Breast epithelium (tissue), 4 donors: ENCODE measurements around the gene CD33. TPM values are rescaled to one million over a fixed set of nuclear protein-coding genes. Genes with fewer than 3 reads are reported as not detected.

ENCODE experiments used
- DNase-seq, 2 donors: peaks; one replicate each; pipeline ENCODE4 v3.0.0-alpha.2; 2019; ENCODE audit warnings: low spot score in 2 of 2
- H3K27ac ChIP-seq, 2 donors: fragments of 200-600 bp; sonication (generic) in 1 of 2; one replicate each; pipeline ENCODE4 v1.5.1; 2016 to 2019; ENCODE audit warnings: mild to moderate bottlenecking in 1 of 2
- H3K27me3 ChIP-seq, 2 donors: fragments of 200-600 bp; sonication (generic) in 1 of 2; one replicate each; pipeline versions ENCODE4 v1.5.1 to v1.6.0; 2017 to 2019; ENCODE audit warnings: control low read depth in 1 of 2, mild to moderate bottlenecking in 1 of 2
- H3K36me3 ChIP-seq: fragments of 200-600 bp; one replicate; pipeline ENCODE4 v1.5.1; 2019
- H3K4me1 ChIP-seq, 2 donors: fragments of 200-600 bp; sonication (generic); one replicate each; pipeline ENCODE4 v1.5.1; 2016 to 2019; ENCODE audit warnings: control low read depth in 1 of 2
- H3K4me3 ChIP-seq, 3 donors: fragments of 200-600 bp; sonication (generic); 1 replicate in 2 of 3; 2 replicates in 1 of 3; pipeline ENCODE4 v1.5.1; 2016 to 2019; ENCODE audit warnings: mild to moderate bottlenecking in 3 of 3, moderate library complexity in 2 of 3
- H3K9me3 ChIP-seq, 2 donors: fragments of 200-600 bp; sonication (generic) in 1 of 2; one replicate each; pipeline ENCODE4 v1.5.1; 2016 to 2019; ENCODE audit warnings: control low read depth in 1 of 2
- CTCF ChIP-seq, 3 donors: fragments of 450-650 bp; IDR thresholded peaks; one replicate each; pipeline ENCODE4 v1.5.1; 2016 to 2017; ENCODE audit warnings: antibody characterized with exemption in 3 of 3, mild to moderate bottlenecking in 3 of 3, moderate library complexity in 3 of 3
- POLR2A ChIP-seq: fragments of 450-650 bp; IDR thresholded peaks from one replicate; pipeline ENCODE4 v1.6.1; 2016; ENCODE audit warnings: antibody characterized with exemption, mild to moderate bottlenecking, moderate library complexity
- POLR2AphosphoS5 ChIP-seq, 3 donors: sonication (generic); formaldehyde crosslinking; IDR thresholded peaks; one replicate each; pipeline ENCODE4 v1.6.1; 2017; ENCODE audit warnings: antibody characterized with exemption in 3 of 3
- intact Hi-C: fragments of 100-400 bp; cut with DNase I; formaldehyde crosslinking; loops from one replicate; pipeline ENCODE4 v1.15.1; 2023; ENCODE audit warnings: low total_unique reads
- total RNA-seq, 3 donors: library from RNA; depleted of rRNA; stranded (reverse); fragments of >200 nt; gene quantifications; one replicate each; pipeline ENCODE4 v1.1.0, GENCODE V29; 2016

Gene CD33
- total RNA-seq, 3 donors from 2014 or later = 2.9 to 17.1 (median 6.3) TPM

GRCh38 chr19:51258165-51259160, 33.6 kb downstream of the CD33 start:
- H3K27me3 ChIP-seq = peaks cover 0 to 7% of the 10 kb centered on the region in 2 donors
- DNase-seq = no peak
- no peaks in the 10 kb centered on the region for H3K9me3 ChIP-seq
- H3K36me3 ChIP-seq = no peaks in the 10 kb centered on the region
- no peak overlapping the region for H3K27ac ChIP-seq
- TF ChIP-seq POLR2A = no peak
- TF ChIP-seq CTCF (IDR thresholded peaks at IDR 0.05) = no peak
- no peak for TF ChIP-seq POLR2AphosphoS5 (IDR thresholded peaks at IDR 0.05)
- no peak overlapping the region for H3K4me3 ChIP-seq
- no peaks in the 10 kb centered on the region for H3K4me1 ChIP-seq
- intact Hi-C loops = no loop called here

GRCh38 chr19:51259348-51260245, 34.7 kb downstream of the CD33 start:
- Histone ChIP-seq H3K36me3 (no peaks in the 10 kb centered on the region), H3K27me3 (peaks cover 0 to 11% of the 10 kb centered on the region in 2 donors), H3K4me1 (no peaks in the 10 kb centered on the region), H3K27ac (no peak overlapping the region), H3K4me3 (no peak overlapping the region), H3K9me3 (no peaks in the 10 kb centered on the region)
- DNase-seq = no peak
- TF ChIP-seq POLR2A (no peak), POLR2AphosphoS5 (IDR thresholded peaks at IDR 0.05) (no peak), CTCF (IDR thresholded peaks at IDR 0.05) (peak in 2 of 3 donors; percentile 23 to 39)
- intact Hi-C loops = no loop called here

- no peak for DNase-seq
- intact Hi-C loops = no loop called here
- H3K4me1 ChIP-seq = no peaks in the 10 kb centered on the region
- no peaks in the 10 kb centered on the region for H3K9me3 ChIP-seq
- no peaks in the 10 kb centered on the region for H3K36me3 ChIP-seq
- H3K4me3 ChIP-seq = no peak overlapping the region
- H3K27ac ChIP-seq = no peak overlapping the region
- TF ChIP-seq POLR2AphosphoS5 (IDR thresholded peaks at IDR 0.05) (no peak), POLR2A (no peak), CTCF (IDR thresholded peaks at IDR 0.05) (no peak)
- peaks cover 0 to 15% of the 10 kb centered on the region in 2 donors for H3K27me3 ChIP-seq
Observed at GRCh38 chr19:51263808-51264207, 38.9 kb downstream of the CD33 start.

GRCh38 chr19:51271067-51271466, 46.2 kb downstream of the CD33 start:
- Histone ChIP-seq H3K27ac (no peak overlapping the region), H3K27me3 (no peaks in the 10 kb centered on the region), H3K36me3 (no peaks in the 10 kb centered on the region), H3K4me1 (no peaks in the 10 kb centered on the region), H3K9me3 (no peaks in the 10 kb centered on the region), H3K4me3 (no peak overlapping the region)
- intact Hi-C loops = no loop called here
- DNase-seq = no peak
- TF ChIP-seq CTCF (IDR thresholded peaks at IDR 0.05) = no peak
- no peak for TF ChIP-seq POLR2A
- no peak for TF ChIP-seq POLR2AphosphoS5 (IDR thresholded peaks at IDR 0.05)
